ENCODE results near the gene CA14.

DNA sequence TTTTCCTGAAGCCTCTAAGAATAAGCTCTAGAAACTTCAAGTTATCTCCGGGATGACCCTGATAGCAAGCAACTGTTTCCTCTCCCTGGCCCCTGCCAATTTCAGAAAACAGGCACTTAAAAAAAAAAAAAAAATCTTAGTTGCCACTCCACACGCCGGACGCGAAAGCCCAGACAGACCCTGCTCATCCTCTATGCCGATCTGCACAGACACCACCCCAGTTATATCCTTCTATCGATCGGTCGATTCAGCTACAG, 23.3 kb upstream of the CA14 start:
- TF ChIP-seq EP300 (IDR thresholded peaks at IDR 0.05) (no peak), POLR2AphosphoS5 (IDR thresholded peaks at IDR 0.05) (no peak)
- TF ChIP-seq, protein P1, sequence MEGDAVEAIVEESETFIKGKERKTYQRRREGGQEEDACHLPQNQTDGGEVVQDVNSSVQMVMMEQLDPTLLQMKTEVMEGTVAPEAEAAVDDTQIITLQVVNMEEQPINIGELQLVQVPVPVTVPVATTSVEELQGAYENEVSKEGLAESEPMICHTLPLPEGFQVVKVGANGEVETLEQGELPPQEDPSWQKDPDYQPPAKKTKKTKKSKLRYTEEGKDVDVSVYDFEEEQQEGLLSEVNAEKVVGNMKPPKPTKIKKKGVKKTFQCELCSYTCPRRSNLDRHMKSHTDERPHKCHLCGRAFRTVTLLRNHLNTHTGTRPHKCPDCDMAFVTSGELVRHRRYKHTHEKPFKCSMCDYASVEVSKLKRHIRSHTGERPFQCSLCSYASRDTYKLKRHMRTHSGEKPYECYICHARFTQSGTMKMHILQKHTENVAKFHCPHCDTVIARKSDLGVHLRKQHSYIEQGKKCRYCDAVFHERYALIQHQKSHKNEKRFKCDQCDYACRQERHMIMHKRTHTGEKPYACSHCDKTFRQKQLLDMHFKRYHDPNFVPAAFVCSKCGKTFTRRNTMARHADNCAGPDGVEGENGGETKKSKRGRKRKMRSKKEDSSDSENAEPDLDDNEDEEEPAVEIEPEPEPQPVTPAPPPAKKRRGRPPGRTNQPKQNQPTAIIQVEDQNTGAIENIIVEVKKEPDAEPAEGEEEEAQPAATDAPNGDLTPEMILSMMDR (IDR thresholded peaks at IDR 0.05), result no peak

All from upper lobe of left lung (tissue), 4 donors.